GM18507 (cell line): ENCODE results near the gene JMJD1C.

ENCODE experiments used
- DNase-seq: peaks from one replicate; pipeline ENCODE4 v3.0.0; 2011; ENCODE audit warnings: low read depth; ENCODE audit not compliant: insufficient read length; ENCODE audit errors: extremely low spot score
- FAIRE-seq: peaks from 2 replicates; lab custom pipeline; 2011; peaks lifted over from hg19 to GRCh38; lab: Jason Lieb, UNC

JMJD1C gene

GRCh38 chr10:63210611-63211196 lies 255.1 kb downstream of the JMJD1C start:
- DNase-seq: no peak
- FAIRE-seq: peak; percentile 47

- no peak for DNase-seq
- FAIRE-seq: no peak
These were observed 256.1 kb downstream of the JMJD1C start for GRCh38 chr10:63209705-63210104.

GRCh38 chr10:63208986-63209385 lies 256.8 kb downstream of the JMJD1C start:
- FAIRE-seq: no peak
- no peak for DNase-seq

- peak; percentile 85 for FAIRE-seq
- no peak for DNase-seq
These were observed 258.6 kb downstream of the JMJD1C start for GRCh38 chr10:63206997-63207811.

GRCh38 chr10:63206576-63206975 lies 259.2 kb downstream of the JMJD1C start:
- DNase-seq (no peak), FAIRE-seq (peak; percentile 71)

GRCh38 chr10:63205421-63205820 lies 260.4 kb downstream of the JMJD1C start:
- FAIRE-seq (peak; percentile 52), DNase-seq (no peak)

- peak; percentile 86 for FAIRE-seq
- peak; percentile 9 for DNase-seq
These were observed 260.9 kb downstream of the JMJD1C start for GRCh38 chr10:63204667-63205391.

GRCh38 chr10:63201118-63201517 lies 264.7 kb downstream of the JMJD1C start:
- FAIRE-seq (no peak), DNase-seq (no peak)

GRCh38 chr10:63200431-63200830 lies 265.3 kb downstream of the JMJD1C start:
- FAIRE-seq (peak; percentile 50), DNase-seq (no peak)

GRCh38 chr10:63199716-63200115 lies 266.1 kb downstream of the JMJD1C start:
- no peak for FAIRE-seq
- no peak for DNase-seq

GRCh38 chr10:63197344-63198092 lies 268.3 kb downstream of the JMJD1C start:
- DNase-seq (no peak), FAIRE-seq (no peak)

- DNase-seq (no peak), FAIRE-seq (no peak)
These were observed 273.0 kb downstream of the JMJD1C start for GRCh38 chr10:63192826-63193225.

- FAIRE-seq: no peak
- no peak for DNase-seq
These were observed 290.2 kb downstream of the JMJD1C start for GRCh38 chr10:63175534-63175933.

GRCh38 chr10:63173468-63174232 lies 292.1 kb downstream of the JMJD1C start:
- FAIRE-seq (peak; percentile 92), DNase-seq (peak; percentile 14)

GRCh38 chr10:63171926-63172325 lies 293.9 kb downstream of the JMJD1C start:
- DNase-seq: no peak
- no peak for FAIRE-seq

- DNase-seq (no peak), FAIRE-seq (peak; percentile 5)
These were observed 294.4 kb downstream of the JMJD1C start for GRCh38 chr10:63171255-63171855.

GRCh38 chr10:63169624-63170023 lies 296.2 kb downstream of the JMJD1C start:
- FAIRE-seq: no peak
- no peak for DNase-seq

GRCh38 chr10:63168821-63169462 lies 296.8 kb downstream of the JMJD1C start:
- FAIRE-seq: no peak
- DNase-seq: no peak
